Peyer's patch (tissue), 4 donors: ENCODE measurements around the gene GPR141.

ENCODE experiments used
- POLR2A ChIP-seq, 2 donors: fragments of 450-650 bp; IDR thresholded peaks; one replicate each; pipeline ENCODE4 v1.5.1; 2017; ENCODE audit warnings: antibody characterized with exemption in 2 of 2, mild to moderate bottlenecking in 2 of 2, moderate library complexity in 2 of 2
- TF ChIP-seq, protein P1 (sequence below), 6 experiments: fragments of 450-650 bp in 4 of 6; fragments of 200-600 bp in 2 of 6; sonication (generic) in 1 of 6; IDR thresholded peaks; one replicate each; pipeline ENCODE4 v1.5.1; 2017 to 2019; ENCODE audit warnings: antibody characterized with exemption in 6 of 6, mild to moderate bottlenecking in 3 of 6, moderate library complexity in 1 of 6

DNA sequence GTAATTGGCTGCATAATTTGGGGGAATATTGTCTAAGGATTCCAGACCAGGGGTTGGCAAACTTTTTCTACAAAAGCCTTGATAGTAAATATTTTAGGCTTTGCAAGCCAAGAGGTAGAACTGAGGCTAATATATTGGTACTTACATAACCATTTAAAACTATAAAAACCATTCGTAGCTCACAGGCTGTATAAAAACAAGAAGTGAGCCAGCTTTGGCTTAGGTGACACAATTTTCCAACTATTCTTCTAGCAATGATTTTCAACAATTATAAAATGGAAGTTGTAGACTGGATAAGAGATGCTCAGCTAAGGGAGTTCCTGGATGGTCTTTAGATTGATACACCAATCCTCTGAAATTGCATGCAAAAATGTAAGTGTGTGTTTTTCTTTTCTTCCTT, 1.4 kb downstream of the GPR141 start:
- TF ChIP-seq, protein P1, sequence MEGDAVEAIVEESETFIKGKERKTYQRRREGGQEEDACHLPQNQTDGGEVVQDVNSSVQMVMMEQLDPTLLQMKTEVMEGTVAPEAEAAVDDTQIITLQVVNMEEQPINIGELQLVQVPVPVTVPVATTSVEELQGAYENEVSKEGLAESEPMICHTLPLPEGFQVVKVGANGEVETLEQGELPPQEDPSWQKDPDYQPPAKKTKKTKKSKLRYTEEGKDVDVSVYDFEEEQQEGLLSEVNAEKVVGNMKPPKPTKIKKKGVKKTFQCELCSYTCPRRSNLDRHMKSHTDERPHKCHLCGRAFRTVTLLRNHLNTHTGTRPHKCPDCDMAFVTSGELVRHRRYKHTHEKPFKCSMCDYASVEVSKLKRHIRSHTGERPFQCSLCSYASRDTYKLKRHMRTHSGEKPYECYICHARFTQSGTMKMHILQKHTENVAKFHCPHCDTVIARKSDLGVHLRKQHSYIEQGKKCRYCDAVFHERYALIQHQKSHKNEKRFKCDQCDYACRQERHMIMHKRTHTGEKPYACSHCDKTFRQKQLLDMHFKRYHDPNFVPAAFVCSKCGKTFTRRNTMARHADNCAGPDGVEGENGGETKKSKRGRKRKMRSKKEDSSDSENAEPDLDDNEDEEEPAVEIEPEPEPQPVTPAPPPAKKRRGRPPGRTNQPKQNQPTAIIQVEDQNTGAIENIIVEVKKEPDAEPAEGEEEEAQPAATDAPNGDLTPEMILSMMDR (IDR thresholded peaks at IDR 0.05): no peak
- TF ChIP-seq POLR2A (IDR thresholded peaks at IDR 0.05): no peak
